Measurements from ENCODE around the gene MDP1.
"Not testable (repeated sequence)": the region's sequence is repeated elsewhere in the genome, so short reads cannot be mapped to it uniquely, and the experiment has no call there.

Gene MDP1

DNA sequence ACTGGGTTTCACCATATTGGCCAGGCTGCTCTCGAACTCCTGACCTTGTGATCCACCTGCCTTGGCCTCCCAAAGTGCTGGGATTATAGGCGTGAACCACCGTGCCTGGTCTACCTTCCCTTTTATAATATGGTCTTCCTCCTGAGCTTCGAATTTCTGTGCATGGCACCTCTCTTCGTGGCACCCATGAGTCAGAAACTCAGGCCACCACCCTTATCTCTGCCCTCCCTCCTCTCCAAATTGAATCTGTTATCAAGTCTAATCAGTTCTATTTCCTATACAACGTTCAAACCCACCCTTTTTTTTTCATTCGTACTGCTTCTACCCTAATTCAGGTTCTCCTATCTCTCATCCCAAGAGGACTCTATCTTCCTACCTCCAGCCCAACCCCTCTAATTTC, 31.6 kb upstream of the MDP1 start:
- Histone ChIP-seq H3K4me1 (ENCODE audit: insufficient read depth, poor library complexity, severe bottlenecking) (peaks cover 7% of the 10 kb centered on the region), H3K4me3 (ENCODE audit: severe bottlenecking) (no peak overlapping the region), H3K27ac (ENCODE audit: poor library complexity, severe bottlenecking) (no peak overlapping the region), H3K9me3 (ENCODE audit: severe bottlenecking) (no peaks in the 10 kb centered on the region), H3K36me3 (ENCODE audit: low read depth) (peaks cover 10% of the 10 kb centered on the region; the same call in 1 of the 2 replicates), H3K27me3 (ENCODE audit: insufficient read depth, poor library complexity, severe bottlenecking) (no peaks in the 10 kb centered on the region)
- no peak for ATAC-seq (ENCODE audit: low read depth)
- TF ChIP-seq, protein P1, sequence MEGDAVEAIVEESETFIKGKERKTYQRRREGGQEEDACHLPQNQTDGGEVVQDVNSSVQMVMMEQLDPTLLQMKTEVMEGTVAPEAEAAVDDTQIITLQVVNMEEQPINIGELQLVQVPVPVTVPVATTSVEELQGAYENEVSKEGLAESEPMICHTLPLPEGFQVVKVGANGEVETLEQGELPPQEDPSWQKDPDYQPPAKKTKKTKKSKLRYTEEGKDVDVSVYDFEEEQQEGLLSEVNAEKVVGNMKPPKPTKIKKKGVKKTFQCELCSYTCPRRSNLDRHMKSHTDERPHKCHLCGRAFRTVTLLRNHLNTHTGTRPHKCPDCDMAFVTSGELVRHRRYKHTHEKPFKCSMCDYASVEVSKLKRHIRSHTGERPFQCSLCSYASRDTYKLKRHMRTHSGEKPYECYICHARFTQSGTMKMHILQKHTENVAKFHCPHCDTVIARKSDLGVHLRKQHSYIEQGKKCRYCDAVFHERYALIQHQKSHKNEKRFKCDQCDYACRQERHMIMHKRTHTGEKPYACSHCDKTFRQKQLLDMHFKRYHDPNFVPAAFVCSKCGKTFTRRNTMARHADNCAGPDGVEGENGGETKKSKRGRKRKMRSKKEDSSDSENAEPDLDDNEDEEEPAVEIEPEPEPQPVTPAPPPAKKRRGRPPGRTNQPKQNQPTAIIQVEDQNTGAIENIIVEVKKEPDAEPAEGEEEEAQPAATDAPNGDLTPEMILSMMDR (IDR thresholded peaks at IDR 0.05; ENCODE audit: poor library complexity, severe bottlenecking), result no peak
- DNase-seq (ENCODE audit: low spot score), result no peak

DNA sequence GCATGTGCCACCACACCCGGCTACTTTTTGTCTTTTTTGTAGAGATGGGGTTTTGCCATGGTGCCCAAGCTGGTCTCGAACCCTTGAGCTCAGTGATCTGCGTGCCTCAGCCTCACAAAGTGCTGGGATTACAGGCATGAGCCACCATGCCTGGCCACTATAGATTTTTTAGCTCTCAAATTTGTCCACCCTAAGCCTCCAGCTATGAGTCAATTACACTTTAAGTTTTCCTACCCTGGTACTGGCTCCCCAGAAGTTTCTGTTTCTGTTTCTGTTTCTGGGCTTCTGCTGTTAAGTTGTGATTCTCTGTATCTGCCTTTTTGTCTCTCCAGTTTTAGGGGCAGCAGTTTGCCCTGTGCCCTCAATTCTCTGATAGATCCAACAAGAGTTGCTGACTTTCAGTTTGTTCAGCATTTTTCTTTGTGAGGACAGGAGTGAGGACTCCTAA, 30.9 kb upstream of the MDP1 start:
- Histone ChIP-seq H3K4me3 (ENCODE audit: severe bottlenecking) (no peak overlapping the region), H3K27ac (ENCODE audit: poor library complexity, severe bottlenecking) (no peak overlapping the region)
- no peak for ATAC-seq (ENCODE audit: low read depth)

DNA sequence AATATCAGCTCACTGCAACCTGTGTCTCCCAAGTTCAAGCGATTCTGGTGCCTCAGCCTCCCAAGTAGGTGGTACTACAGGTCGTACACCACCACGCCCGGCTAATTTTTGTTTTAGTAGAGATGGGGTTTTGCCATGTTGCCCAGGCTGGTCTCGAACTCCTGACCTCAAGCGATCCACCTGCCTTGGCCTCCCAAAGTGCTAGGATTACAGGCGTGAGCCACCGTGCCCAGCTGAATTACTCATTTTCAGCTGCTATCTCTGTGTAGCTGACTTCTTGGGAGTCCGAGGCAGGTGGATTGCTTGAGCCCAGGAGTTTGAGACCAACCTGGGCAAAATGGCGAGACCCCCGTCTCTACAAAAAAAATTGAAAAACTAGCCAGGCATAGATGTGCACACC, 29.5 kb upstream of the MDP1 start:
- not testable (repeated sequence) for H3K27ac ChIP-seq (ENCODE audit: poor library complexity, severe bottlenecking); ATAC-seq (ENCODE audit: low read depth); H3K4me3 ChIP-seq (ENCODE audit: severe bottlenecking)

More for the DNA sequence above, 30.9 kb upstream of the MDP1 start:
- Histone ChIP-seq H3K9me3 (ENCODE audit: severe bottlenecking) (no peaks in the 10 kb centered on the region), H3K36me3 (ENCODE audit: low read depth) (peaks cover 8% of the 10 kb centered on the region; the same call in 1 of the 2 replicates), H3K4me1 (ENCODE audit: insufficient read depth, poor library complexity, severe bottlenecking) (peaks cover 7% of the 10 kb centered on the region), H3K27me3 (ENCODE audit: insufficient read depth, poor library complexity, severe bottlenecking) (no peaks in the 10 kb centered on the region)
- TF ChIP-seq, protein P1 (IDR thresholded peaks at IDR 0.05; ENCODE audit: poor library complexity, severe bottlenecking), result no peak
- no peak for DNase-seq (ENCODE audit: low spot score)

DNA sequence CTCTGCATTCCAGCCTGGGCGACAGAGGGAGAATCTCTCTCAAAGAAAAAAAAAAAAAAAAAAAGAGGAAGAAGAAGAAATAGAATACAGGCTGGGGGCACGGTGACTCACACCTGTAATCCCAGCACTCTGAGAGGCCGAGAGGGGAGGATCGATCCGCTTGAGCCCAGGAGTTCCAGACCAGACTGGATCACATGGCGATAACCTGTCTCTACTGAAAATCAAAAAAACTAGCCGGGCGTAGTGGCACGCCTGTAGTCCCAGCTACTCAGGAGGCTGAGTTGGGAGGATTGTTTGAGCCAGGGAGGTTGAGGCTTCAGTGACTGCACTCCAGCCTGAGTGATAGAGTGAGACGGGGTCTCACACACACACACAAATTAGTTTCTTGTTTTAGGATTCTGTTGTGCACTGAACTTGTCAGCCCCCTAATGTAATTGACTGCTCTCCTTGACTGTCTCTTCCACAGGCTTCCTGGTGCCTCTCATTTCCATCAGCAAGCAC, 27.5 kb upstream of the MDP1 start:
- H3K4me1 ChIP-seq (ENCODE audit: insufficient read depth, poor library complexity, severe bottlenecking), result peaks cover 18% of the 10 kb centered on the region
- H3K4me3 ChIP-seq (ENCODE audit: severe bottlenecking), result peak overlapping the region; percentile 51
- H3K27me3 ChIP-seq (ENCODE audit: insufficient read depth, poor library complexity, severe bottlenecking), result no peaks in the 10 kb centered on the region
- peaks cover 32% of the 10 kb centered on the region for H3K36me3 ChIP-seq (ENCODE audit: low read depth)
- TF ChIP-seq, protein P1 (IDR thresholded peaks at IDR 0.05; ENCODE audit: poor library complexity, severe bottlenecking), result no peak
- ATAC-seq (ENCODE audit: low read depth), result no peak
- peak overlapping the region; percentile 84 for H3K27ac ChIP-seq (ENCODE audit: poor library complexity, severe bottlenecking)
- H3K9me3 ChIP-seq (ENCODE audit: severe bottlenecking), result no peaks in the 10 kb centered on the region
- no peak for DNase-seq (ENCODE audit: low spot score)

More for the DNA sequence above, 29.5 kb upstream of the MDP1 start:
- peaks cover 12% of the 10 kb centered on the region for H3K36me3 ChIP-seq (ENCODE audit: low read depth)
- H3K27me3 ChIP-seq (ENCODE audit: insufficient read depth, poor library complexity, severe bottlenecking); DNase-seq (ENCODE audit: low spot score); H3K9me3 ChIP-seq (ENCODE audit: severe bottlenecking): not testable (repeated sequence)
- peaks cover 13% of the 10 kb centered on the region for H3K4me1 ChIP-seq (ENCODE audit: insufficient read depth, poor library complexity, severe bottlenecking)

- DNase-seq (ENCODE audit: low spot score) (peak; percentile 99), ATAC-seq (ENCODE audit: low read depth) (peak; percentile 83)
- Histone ChIP-seq H3K9me3 (ENCODE audit: severe bottlenecking) (no peaks in the 10 kb centered on the region), H3K27ac (ENCODE audit: poor library complexity, severe bottlenecking) (peak overlapping the region; percentile 84), H3K4me3 (ENCODE audit: severe bottlenecking) (peak overlapping the region; percentile 51), H3K27me3 (ENCODE audit: insufficient read depth, poor library complexity, severe bottlenecking) (no peaks in the 10 kb centered on the region), H3K4me1 (ENCODE audit: insufficient read depth, poor library complexity, severe bottlenecking) (peaks cover 23% of the 10 kb centered on the region), H3K36me3 (ENCODE audit: low read depth) (peaks cover 46% of the 10 kb centered on the region)
- TF ChIP-seq, protein P1 (IDR thresholded peaks at IDR 0.05; ENCODE audit: poor library complexity, severe bottlenecking), result no peak
Measured at GRCh38 chr14:24241829-24242443, 26.1 kb upstream of the MDP1 start.
